Endodermal cell (in vitro differentiated cells): ENCODE results near the gene SCAF11. TPM values are rescaled to one million over a fixed set of nuclear protein-coding genes. Genes with fewer than 3 reads are reported as not detected.
A peak's percentile ranks its signal among the peaks of the same experiment; 100 is the strongest.

ENCODE experiments used
- DNase-seq: peaks from one replicate; pipeline ENCODE4 v3.0.0-alpha.2; 2017
- H3K27ac ChIP-seq: 2 replicates; pipeline ENCODE4 v1.5.1; 2013; ENCODE audit warnings: mild to moderate bottlenecking, low read depth, low read length, moderate library complexity
- H3K27me3 ChIP-seq: 2 replicates; pipeline ENCODE4 v1.6.1; 2013; ENCODE audit warnings: mild to moderate bottlenecking, low read length, moderate library complexity; ENCODE audit not compliant: insufficient read depth, control insufficient read depth, poor library complexity, severe bottlenecking
- H3K36me3 ChIP-seq: 2 replicates; pipeline ENCODE4 v1.7.0; 2013; ENCODE audit warnings: mild to moderate bottlenecking, low read length, moderate library complexity; ENCODE audit not compliant: control insufficient read depth, insufficient read depth
- H3K4me1 ChIP-seq: one replicate; pipeline ENCODE4 v1.7.0; 2013; ENCODE audit warnings: low read length; ENCODE audit not compliant: control insufficient read depth, insufficient read depth
- H3K4me3 ChIP-seq: 2 replicates; pipeline ENCODE4 v1.5.1; 2013; ENCODE audit warnings: mild to moderate bottlenecking, low read length, moderate library complexity
- H3K9ac ChIP-seq: 2 replicates; pipeline ENCODE4 v1.6.1; 2013; ENCODE audit warnings: mild to moderate bottlenecking, low read length, moderate library complexity; ENCODE audit not compliant: poor library complexity, severe bottlenecking; ENCODE audit errors: extremely low read depth
- H3K9me3 ChIP-seq: 2 replicates; pipeline ENCODE4 v1.6.1; 2013; ENCODE audit warnings: mild to moderate bottlenecking, low read length, moderate library complexity; ENCODE audit not compliant: control insufficient read depth
- H3K27ac Mint-ChIP-seq: 2 replicates; pipeline ENCODE4 v1.8.0; 2020; ENCODE audit warnings: mixed read lengths
- H3K27me3 Mint-ChIP-seq: 2 replicates; pipeline ENCODE4 v1.8.0; 2021; ENCODE audit warnings: mild to moderate bottlenecking, mixed read lengths; ENCODE audit not compliant: insufficient read depth
- H3K36me3 Mint-ChIP-seq: 2 replicates; pipeline ENCODE4 v1.8.0; 2020; ENCODE audit warnings: low read depth, mixed read lengths
- H3K4me1 Mint-ChIP-seq: 2 replicates; pipeline ENCODE4 v1.8.0; 2020; ENCODE audit warnings: mixed read lengths
- H3K4me3 Mint-ChIP-seq: 2 replicates; pipeline ENCODE4 v1.8.0; 2020; ENCODE audit warnings: mild to moderate bottlenecking, moderate library complexity, mixed read lengths
- H3K9me3 Mint-ChIP-seq: 2 replicates; pipeline ENCODE4 v1.8.0; 2020; ENCODE audit warnings: mild to moderate bottlenecking, mixed read lengths
- CTCF ChIP-seq: fragments of 200-600 bp; sonication (generic); conservative IDR thresholded peaks from 2 replicates; pipeline ENCODE4 v1.5.0; 2021; ENCODE audit warnings: antibody characterized with exemption, mild to moderate bottlenecking
- WGBS, 2 experiments: methylation state at CpG; one replicate each; pipeline versions ENCODE4 v1.1.5 to v1.1.7; 2013; ENCODE audit warnings: missing lambda C conversion rate in 2 of 2, mixed read lengths in 1 of 2; ENCODE audit not compliant: insufficient coverage in 1 of 2, insufficient read length in 1 of 2; 5-methylcytosine and 5-hydroxymethylcytosine counted together
- total RNA-seq, 2 donors: library from RNA; stranded (reverse); fragmentation: NEBNext Ultra II Directional in 1 of 2; extraction: Animal tissue kit (Norgen Biotek cat#: 25700) in 1 of 2; gene quantifications; 2 replicates in 1 of 2; 3 replicates in 1 of 2; pipeline ENCODE4 v1.2.1, GENCODE V29; 2021

The SCAF11 gene
- total RNA-seq, 2 donors from 2014 or later, result 99.6 to 116 TPM

DNA sequence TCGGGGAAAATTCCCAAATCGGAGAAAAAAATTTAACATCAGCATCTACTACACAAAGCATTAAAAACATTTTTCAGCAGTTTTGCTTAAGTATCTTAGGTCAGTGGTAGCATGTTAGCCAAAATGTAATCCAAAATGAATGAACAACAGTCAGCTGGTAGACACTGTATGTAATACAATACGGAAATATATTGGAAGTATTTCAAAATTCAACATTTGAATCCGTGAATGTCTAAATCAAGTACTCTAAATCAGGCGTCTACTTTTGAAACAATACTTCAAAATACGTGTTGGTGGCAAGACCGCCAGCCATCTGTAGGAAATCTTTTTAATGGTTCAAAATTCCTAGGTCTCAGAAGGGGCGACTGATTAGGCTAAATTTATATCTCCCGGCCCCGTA lies 1.1 kb downstream of the SCAF11 start:
- peak overlapping the region; percentile 99 for H3K27ac Mint-ChIP-seq
- Histone ChIP-seq H3K9me3 (peaks cover 6% of the 10 kb centered on the region), H3K4me1 (peaks cover 4% of the 10 kb centered on the region), H3K27ac (peak overlapping the region; percentile 94), H3K36me3 (peaks cover 20% of the 10 kb centered on the region), H3K9ac (peak overlapping the region; percentile 95), H3K4me3 (peak overlapping the region; percentile 94), H3K27me3 (no peaks in the 10 kb centered on the region)
- 0 to 1% methylated on average over 7 to 10 of the region's 10 CpGs for WGBS, 2 experiments
- no peak for TF ChIP-seq CTCF
- peaks cover 35% of the 10 kb centered on the region for H3K4me1 Mint-ChIP-seq
- H3K9me3 Mint-ChIP-seq, result no peaks in the 10 kb centered on the region
- no peak for DNase-seq
- peak overlapping the region; percentile 84 for H3K4me3 Mint-ChIP-seq
- H3K27me3 Mint-ChIP-seq, result no peaks in the 10 kb centered on the region
- peaks cover 22% of the 10 kb centered on the region for H3K36me3 Mint-ChIP-seq

DNA sequence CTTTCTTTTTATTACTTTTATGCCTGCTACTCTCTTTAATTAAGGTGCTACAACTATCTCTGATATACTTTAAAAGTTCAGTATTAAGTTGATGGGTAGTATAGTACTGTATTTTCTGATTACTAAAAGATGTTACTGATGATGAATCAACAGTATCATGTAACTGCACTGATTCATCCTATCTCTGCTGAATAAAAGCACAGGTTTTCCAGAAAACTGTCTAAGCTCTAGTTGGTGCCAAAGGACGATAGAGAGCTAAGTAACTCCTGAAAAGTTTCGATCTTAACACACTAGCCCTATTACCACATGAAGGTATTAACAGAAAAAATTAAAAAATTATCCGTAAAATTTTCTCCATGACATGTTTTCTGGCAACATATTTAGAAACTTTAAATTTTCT lies 2.1 kb downstream of the SCAF11 start:
- no peak for DNase-seq
- 57 to 81% methylated on average over 1 to 3 of the region's 3 CpGs for WGBS, 2 experiments
- peaks cover 23% of the 10 kb centered on the region for H3K36me3 ChIP-seq
- Mint-ChIP-seq H3K4me3 (peak overlapping the region; percentile 84), H3K27me3 (no peaks in the 10 kb centered on the region), H3K27ac (no peak overlapping the region), H3K36me3 (peaks cover 25% of the 10 kb centered on the region), H3K4me1 (peaks cover 35% of the 10 kb centered on the region), H3K9me3 (no peaks in the 10 kb centered on the region)
- peak overlapping the region; percentile 95 for H3K9ac ChIP-seq
- no peak for TF ChIP-seq CTCF
- H3K27me3 ChIP-seq, result no peaks in the 10 kb centered on the region
- peaks cover 4% of the 10 kb centered on the region for H3K4me1 ChIP-seq
- peak overlapping the region; percentile 94 for H3K4me3 ChIP-seq
- no peak overlapping the region for H3K27ac ChIP-seq
- peaks cover 6% of the 10 kb centered on the region for H3K9me3 ChIP-seq

GRCh38 chr12:45987340-45987727 lies 3.0 kb downstream of the SCAF11 start:
- peak overlapping the region; percentile 22 for H3K9ac ChIP-seq
- DNase-seq, result no peak
- peaks cover 4% of the 10 kb centered on the region for H3K4me1 ChIP-seq
- peaks cover 26% of the 10 kb centered on the region for H3K36me3 ChIP-seq
- no peak for TF ChIP-seq CTCF
- Mint-ChIP-seq H3K4me3 (peak overlapping the region; percentile 84), H3K36me3 (peaks cover 25% of the 10 kb centered on the region), H3K27me3 (no peaks in the 10 kb centered on the region), H3K9me3 (no peaks in the 10 kb centered on the region), H3K4me1 (peaks cover 40% of the 10 kb centered on the region), H3K27ac (peak overlapping the region; percentile 81)
- peaks cover 6% of the 10 kb centered on the region for H3K9me3 ChIP-seq
- H3K4me3 ChIP-seq, result peak overlapping the region; percentile 94
- H3K27me3 ChIP-seq, result no peaks in the 10 kb centered on the region
- 78 to 83% methylated on average over 2 to 3 of the region's 3 CpGs for WGBS, 2 experiments
- no peak overlapping the region for H3K27ac ChIP-seq
